ENCODE measurements around the gene FADS3.

The FADS3 gene, protein sequence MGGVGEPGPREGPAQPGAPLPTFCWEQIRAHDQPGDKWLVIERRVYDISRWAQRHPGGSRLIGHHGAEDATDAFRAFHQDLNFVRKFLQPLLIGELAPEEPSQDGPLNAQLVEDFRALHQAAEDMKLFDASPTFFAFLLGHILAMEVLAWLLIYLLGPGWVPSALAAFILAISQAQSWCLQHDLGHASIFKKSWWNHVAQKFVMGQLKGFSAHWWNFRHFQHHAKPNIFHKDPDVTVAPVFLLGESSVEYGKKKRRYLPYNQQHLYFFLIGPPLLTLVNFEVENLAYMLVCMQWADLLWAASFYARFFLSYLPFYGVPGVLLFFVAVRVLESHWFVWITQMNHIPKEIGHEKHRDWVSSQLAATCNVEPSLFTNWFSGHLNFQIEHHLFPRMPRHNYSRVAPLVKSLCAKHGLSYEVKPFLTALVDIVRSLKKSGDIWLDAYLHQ

DNA sequence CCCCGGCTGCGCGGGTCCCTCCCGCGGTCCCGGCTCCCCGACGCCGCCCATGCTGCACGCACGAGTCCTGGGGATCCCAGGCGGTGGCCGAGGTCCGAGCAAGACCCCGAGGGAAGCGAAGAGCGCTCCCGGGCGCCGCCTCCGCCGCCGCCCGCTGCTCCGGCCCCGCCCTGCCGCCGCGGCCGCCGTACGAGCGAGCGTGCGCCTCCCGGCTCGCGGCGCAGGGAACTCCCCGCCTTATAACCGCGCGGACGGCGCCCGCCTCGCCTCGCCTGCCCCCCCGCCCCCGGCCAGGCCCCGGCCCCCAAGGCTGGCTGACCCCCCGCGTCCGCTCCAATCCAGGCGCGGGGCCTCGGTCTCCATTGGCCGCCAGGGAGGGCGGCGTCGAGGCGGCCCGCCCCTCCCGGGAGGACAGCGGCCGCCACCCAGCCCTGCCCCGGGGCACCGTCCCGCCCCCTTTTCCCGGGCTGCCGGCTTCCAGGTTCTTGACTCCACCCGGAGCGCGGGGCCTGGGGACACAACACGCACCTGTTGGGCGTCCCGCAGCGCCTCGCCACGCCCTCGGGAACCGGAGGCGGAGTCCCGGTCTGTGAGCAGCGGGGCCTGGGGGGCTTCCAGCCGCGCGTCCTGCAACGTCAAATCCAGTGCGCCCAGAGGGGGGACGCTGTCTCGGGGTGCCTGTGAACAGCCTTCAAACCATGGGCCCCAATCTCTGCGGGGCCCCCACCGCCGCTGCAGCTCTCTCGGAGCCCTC is at the start of gene FADS3:
Gene FADS3, minus strand, starts transcription at position 215 of the 754 bp plus-strand sequence. Its CDS starts 164 bp downstream, at position 51.
- DNase-seq (ENCODE audit: low spot score): peak; percentile 90

DNA sequence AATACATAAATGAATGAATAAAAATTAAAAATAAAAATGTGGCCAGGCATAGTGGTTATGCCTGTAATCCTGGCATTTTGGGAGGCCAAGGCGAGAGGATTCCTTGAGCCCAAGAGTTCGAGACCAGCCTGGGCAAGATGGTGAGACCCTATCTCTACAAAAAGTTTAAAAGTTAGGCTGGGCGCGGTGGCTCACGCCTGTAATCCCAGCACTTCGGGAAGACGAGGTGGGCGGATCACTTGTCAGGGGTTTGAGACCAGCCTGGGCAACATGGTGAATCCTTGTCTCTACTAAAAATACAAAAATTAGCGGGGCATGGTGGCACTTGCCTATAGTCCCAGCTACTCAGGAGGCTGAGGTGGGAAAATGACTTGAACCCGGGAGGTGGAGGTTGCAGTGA is 49.1 kb upstream of the FADS3 start:
- no peak for DNase-seq (ENCODE audit: low spot score)

DNA sequence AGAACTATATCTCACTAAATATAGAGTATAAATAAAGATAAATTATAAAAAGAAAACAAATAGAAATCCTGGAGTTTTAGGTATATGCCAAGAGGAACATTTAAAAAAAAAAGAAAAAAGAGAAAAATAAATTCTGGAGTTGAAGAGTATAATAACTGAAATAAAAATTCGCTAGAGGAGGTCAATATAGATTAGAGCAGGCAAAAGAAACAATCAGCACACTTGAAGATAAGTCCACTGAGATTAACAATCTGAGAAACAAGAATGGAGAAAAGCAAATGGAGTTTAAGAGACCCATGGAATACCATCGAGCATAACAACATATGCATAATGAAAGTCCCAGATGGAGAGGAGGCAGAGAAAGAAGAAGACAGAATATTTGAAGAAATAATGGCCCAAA is 44.5 kb upstream of the FADS3 start:
- DNase-seq (ENCODE audit: low spot score): no peak

DNA sequence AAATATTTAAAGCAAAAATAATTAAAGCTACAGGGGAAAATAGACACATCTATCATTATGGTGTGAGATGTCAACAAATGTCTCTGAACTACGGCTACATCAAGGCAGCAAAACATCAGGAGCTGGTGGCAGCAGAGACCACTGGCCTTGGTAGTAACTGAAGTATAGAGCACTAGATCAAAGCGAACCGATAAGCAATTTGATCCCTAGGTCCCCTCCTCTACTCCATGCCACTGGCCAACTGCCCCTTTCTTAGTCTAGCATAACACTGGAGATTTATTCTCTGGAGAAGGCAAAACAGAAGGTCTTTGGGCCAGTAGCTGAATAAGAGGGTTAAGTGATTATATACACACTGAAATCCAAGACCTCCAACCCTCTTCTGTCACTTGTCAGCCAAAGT is 39.6 kb upstream of the FADS3 start:
- no peak for DNase-seq (ENCODE audit: low spot score)

DNA sequence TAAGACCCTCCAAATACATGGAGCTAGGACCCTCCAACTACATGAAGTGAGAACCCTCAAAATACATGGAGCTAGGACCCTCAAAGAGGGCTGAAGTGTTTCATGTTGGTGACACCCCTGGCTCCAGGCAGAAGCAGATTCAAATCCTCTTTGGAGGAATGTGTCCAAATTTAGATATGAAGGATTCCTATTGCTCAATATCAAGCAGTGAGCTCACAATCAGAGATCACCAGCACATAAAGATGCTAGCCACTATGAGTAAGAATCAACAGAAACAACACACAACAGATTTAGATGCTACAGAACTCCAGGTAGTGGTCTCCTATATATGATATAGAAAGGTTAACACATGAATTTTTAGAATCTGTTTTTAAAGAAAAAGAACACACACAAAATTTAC is 37.3 kb upstream of the FADS3 start:
- no peak for DNase-seq (ENCODE audit: low spot score)

DNA sequence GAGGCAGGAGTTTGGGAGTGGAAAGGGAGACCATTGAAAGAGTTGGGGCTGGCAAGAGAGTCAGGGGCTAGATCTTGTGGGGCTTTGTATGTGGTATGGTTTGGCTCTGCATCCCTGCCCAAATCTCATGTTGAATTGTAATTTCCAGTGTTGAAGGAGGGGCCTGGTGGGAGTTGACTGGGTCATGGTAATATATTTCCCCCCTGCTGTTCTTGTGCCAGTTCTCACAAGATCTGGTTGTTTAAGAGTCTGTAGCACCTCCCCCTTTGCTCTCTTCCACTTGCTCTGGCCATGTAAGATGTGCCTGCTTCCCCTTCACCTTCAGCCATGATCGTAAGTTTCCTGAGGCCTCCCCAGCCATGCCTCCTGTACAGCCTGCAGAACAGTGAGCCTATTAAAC is 36.2 kb upstream of the FADS3 start:
- DNase-seq (ENCODE audit: low spot score): no peak

DNA sequence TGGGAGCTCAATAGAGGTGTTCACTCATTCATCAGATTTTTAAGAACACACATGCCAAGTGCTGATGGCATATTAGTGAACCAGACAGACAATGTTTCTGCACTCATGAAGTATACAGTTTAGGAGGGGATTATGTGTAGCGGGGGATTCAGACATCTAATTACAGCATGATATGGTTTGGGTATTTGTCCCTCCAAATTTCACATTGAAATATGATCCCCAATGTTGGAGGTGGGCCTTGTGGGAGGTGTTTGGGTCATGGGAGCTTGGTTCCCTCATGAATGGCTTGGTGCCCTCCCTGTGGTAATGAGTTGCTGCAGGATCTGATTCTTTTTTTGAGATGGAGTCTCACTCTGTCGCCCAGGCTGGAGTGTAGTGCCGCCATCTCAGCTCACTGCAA is 34.9 kb upstream of the FADS3 start:
- no peak for DNase-seq (ENCODE audit: low spot score)

DNA sequence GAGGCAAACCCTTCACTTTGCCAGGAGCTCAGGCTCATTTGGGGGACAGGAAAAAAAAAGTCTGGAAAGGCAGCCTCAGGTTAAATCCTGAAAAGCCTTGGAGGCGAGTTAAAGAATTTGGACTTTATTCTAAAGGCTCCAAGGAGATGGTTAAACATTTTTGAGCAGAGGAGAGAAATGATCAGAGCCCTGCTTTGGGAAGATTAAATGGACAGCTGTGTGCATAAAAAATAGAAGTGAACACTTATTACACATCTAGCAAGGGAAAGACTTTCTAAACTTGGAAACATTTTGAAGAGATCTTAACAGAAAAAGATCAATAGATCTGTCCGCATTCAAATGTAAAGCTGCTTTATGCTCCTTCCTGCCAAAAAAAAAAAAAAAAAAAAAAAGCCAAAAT is 34.4 kb upstream of the FADS3 start:
- no peak for DNase-seq (ENCODE audit: low spot score)

DNA sequence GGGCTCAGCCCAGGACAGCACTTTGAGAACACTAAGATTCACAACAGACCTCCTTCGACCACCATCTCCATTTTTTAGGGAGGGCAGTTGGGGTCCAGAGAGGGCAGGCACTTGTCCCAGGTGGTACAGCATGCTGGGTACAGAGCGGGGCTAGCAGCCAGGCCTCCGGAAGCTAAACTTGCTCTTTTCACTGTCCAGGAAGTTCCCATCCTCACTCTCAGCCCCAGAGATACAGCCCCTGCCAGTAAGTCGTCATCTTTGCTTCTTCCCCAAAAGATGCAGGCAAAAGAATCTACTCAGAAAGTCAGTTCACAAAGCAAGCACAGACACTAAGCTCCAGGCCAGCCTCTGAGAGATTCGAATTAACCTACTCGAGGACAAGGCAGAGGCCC is 32.7 kb upstream of the FADS3 start:
- DNase-seq (ENCODE audit: low spot score): no peak

DNA sequence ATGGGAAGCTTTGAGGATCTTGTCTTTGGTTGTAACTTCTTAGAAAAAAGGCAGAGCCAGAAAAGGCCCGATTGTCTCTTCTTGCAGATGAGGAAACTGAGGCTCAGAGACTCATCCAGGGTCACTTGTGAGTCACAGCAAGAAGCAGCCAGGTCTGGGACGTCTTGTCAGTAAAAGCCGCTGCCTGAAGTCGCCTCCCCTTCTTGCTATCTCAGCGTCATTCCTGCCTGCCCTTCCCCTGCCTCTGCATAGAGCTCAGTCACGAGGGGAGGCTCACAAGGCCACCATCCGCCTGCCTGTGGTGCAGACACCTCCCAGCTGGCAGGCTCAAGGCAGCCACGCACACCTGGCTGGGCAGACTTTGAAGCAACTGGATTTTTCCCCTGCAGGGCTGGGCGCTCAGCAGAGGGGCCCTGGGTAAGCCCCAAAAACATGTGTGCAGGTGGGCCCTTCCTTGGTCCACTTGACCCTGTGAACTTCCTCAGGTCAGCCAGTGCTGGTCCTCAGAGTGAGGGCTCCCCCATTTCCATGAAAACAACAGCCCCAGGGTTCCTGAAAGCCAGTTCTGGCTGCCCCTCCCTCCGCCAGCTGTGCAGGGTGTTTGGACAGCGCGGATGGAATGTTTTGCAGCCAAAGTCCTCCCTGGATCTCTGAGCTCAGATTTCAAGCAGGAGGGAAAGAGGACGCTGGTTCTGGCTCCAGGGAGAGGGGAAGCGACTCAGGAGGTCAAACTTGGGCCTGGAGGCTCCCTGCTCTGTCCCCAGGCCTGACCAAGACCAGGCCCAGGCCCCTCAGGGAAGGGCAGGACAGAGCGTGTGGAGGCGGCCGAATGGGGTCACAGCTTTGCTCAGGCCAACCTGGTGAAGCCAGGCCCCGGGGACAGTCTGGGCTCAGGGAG is 32.1 kb upstream of the FADS3 start:
- peak; percentile 23 for DNase-seq (ENCODE audit: low spot score)

DNA sequence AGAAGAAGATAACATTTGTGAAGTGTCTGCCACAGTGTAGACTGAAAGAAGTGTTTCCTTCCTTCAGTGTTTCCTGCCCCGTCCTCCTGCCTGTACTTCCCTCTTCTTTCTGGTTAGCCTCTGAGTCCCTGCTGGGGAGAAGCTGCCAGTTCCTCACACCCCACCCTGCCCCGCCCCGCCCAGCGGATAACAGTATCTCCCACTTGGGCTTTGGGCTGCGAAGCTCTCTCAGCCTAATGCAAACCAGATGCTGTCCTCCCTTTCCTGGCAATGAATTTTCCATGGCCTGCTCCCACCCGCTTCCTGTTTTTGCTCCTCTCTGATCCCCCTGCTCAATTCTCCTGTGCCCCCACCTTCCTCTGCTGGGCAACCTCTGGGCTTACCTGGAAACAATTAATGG is 31.2 kb upstream of the FADS3 start:
- no peak for DNase-seq (ENCODE audit: low spot score)

DNA sequence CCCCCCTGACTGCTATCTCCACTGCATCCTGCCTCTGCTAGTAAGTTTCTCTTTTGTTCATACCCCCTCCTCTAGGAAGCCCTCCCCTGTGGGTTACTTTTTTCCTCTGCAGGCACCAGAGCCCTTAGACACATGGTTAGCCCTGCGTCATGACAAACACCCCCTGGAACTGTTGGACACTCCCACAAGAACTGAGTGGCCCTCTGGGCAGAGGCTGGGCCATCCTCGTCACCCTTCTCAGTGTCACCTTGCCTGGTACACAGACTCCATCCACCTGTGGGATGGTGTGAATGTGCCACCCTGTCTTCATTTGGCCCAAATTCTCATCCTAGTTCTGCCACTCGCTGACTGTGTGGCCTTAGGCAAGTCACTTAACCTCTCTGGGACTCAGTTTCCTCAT is 30.1 kb upstream of the FADS3 start:
- no peak for DNase-seq (ENCODE audit: low spot score)

DNA sequence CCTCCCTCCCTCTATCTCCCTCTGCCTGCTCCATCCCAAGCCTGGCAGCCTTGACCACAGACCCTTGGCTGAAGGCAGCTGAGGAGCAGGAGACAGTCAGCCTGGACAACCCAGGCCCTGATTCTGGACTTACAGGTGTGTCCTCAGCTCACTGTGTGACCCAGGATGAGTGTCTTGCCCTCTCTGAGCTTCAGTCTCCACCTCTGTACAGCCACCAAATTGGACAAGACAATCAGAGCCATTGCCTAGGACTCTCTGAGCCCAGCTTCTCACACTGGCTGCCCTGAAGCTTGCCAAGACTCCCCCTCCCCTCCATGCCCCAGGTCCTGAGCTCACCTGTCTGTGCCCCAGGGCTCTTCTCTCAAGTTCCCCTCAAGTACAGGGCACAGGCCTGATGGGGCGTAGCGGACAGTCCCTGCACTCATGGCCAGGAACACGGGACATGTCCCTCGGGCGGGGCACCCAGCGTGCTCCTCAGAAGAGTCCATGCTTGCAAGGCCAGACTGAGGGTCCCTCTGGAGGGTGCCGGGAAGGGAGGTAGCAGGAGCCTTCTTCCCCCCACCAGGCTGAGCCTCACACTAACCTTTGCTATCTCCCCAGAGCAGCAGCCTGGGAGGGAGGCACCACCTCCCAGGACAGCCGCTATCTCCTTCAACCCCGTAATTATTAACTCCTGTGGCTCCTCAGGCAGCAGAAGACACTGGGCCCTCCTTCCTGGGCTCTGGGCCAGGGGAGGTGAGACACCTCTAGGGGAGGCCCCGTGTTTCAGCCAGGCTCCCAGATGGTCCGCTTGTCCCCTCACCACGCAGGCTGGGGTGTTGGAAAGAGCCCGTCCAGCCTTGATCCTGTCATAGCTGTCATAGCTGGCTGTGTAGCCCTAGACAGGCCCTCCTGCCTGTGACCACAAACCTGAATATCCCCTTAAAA is 28.6 kb upstream of the FADS3 start:
- DNase-seq (ENCODE audit: low spot score): peak; percentile 74

DNA sequence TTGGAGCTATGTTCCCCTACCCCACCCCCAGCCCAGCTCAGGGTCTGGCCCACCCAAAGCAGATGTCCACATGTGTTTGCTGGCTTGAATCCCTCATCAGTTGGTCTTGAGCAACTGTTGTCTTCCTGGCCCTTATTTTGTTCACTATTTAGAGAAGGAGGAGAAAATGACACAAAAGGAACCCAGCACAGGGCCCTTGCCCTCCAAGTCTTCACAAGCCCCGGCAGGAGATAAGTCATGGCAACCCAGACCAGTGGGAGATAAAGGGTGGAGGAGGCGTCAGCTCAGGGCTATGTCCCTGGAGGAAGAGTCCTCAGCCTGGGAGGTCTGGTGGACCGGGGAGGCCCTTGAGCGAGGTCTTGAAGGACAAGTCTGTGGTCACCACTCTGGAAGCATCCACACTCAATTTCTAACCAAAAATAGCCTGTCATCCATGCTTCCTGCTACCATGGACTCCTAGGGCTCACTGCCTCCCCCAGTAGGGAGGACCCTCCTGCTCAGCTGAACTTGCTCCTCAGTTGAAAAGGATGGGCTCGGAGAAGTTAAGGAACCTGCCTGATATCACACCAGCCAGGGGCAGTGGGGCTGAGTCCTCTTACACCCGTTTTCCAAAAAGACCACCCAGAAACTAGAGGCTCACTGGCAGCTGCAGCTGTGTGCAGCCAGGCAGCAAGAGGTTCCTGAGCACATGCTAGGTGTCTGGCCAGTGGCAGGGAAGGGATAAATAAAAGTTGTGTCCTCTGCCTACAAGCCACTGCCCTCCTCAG is 27.8 kb upstream of the FADS3 start:
- DNase-seq (ENCODE audit: low spot score): no peak

DNA sequence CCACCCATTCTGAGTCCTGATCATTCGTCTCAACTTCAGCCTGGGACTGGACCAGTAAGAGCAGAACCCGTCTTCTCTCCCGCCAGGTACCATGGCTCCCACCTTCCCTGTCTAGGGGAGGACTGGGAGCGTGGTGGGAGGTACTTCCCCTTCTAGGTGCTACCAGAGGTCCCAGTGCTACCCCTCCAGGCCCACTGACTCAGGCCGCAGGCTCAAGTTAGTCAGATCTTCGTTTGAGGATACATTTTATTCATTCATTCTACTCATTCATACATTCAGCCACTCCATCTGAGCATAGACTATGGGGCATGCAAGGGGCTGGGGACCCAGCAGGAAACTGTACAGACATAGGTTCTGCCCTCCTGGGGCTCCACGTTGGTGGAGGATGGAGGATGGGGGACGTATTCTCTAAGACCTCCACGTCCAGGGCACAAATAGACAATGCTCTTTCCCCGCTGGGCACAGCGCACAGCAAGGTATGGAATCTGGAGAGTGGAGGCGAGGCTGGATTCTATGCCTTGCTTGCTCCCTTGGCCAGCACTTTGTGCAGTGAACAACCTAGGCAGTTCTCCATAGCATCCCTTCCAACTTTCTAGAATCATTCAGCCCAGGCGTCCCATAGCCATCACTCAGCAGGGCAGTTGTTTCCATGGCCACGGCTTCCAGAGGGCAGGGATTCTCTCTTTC is 27.0 kb upstream of the FADS3 start:
- DNase-seq (ENCODE audit: low spot score): no peak

DNA sequence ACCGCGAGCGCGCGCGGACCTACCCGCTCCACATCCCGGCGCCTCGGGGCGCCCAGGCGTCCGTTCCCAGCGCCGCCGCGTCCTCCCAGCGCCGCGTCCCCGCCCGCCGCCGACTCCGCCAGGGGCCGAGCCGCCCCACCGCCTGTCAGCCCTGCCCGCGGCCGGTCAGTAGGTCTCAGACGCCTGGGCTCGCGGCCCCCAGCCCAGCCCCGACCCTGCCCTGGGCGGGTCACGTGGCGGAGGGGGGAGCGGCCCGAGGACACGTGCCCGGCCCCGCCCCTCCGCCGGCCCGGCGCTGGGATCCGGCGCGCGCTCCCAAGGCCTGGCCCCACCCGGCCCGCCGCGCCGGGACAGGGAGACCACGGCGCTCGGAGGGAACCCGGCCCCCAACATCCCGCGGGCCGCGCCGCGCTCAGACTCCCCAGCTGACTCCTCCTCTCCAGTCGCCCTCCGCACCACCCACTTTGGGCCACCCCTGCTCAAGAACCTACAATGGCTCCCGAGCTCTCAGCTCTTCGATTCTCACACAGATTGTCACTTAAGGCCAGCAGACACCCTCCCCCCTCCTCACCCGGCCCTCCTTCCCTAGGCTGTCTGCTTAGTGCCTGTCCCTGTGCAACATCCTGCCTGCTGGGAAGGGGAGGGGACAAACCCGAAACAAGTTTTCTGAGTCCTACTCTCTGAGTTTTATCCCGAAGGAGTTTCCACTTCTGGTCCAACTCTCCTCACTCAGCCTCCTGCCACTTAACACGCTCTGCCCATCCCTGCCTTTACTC is 26.2 kb upstream of the FADS3 start, which contains the start of gene RAB3IL1:
Gene RAB3IL1, minus strand, starts transcription at position 233 of the 776 bp plus-strand sequence. Its CDS starts 199 bp downstream, at position 34.
- no peak for DNase-seq (ENCODE audit: low spot score)

DNA sequence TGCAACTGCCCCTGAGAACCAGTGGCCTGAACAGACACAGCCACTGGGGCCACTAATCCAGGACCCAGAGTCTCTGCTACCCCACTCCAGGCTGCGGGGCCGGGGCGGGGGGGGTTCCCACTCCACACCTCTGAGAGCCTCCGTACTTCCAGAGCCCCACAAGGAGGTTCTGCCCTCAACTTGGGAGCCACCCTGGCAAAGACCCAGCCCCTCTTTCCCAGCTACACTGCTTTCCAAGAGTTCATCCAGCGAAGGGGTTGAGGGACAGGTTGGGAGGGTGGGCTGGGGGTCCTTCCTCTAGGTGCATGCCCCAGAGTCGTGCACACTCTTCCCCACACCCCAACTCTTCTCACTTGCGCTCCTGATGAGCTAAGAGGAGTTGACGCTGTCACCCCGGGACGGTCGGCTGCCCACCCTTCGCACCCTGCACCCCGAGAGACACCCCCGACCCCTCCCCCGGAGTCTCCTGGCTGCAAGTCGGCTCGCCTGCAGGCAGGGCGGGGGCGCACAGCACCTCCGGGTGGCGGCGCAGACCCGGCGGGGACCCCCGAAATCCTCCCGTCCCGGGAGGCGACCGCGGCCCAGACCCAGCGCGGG is 25.5 kb upstream of the FADS3 start:
- DNase-seq (ENCODE audit: low spot score): no peak

DNA sequence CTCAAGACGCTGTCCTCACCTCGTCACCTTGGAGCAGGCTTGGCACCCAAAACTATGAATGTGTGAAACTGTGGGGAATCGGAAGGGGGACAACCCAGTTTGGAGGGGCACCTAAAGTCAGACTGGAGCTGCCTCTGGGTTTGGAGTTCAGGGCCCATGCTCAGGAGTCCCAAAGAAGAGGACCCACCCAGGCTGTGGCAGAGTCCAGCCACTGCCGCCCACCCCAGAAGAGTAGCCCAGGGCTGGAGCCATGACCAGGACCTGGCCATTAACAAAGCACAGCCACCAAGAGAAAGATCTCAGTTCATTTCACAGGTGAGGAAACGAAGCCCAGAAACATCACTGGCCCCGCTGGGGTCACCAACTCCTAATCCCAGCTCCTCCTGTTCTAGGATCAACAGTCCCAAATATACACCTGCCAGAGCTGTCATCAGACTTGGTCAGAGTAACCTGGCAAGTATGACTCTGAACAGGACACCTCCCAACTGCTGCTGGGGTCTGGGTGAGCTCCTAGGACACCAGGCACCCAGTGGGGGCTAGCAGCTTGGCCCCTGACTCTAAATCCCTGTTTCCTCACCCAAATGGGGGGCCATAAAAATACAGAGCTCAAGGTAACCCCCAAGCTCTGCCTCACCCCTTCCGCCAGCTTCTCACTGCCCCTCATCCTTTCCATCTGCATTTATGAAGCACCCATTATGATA is 23.3 kb upstream of the FADS3 start:
- DNase-seq (ENCODE audit: low spot score): no peak

All from kidney tubule cell (primary cell).